ENCODE measurements around the gene ZMYM2. TPM values are rescaled to one million over a fixed set of nuclear protein-coding genes. Genes with fewer than 3 reads are reported as not detected.

The ZMYM2 gene
- total RNA-seq: 48.2 TPM
- long read RNA-seq, full-length matches to known transcripts: 1 of 19 reads
- long read RNA-seq, partial matches to known transcripts: 8 of 19 reads
- long read RNA-seq, other reads (novel, unspliced or antisense): 10 of 19 reads

GRCh38 chr13:19958155-19959111, at the start of gene ZMYM2:
Gene ZMYM2 (plus strand): TSS chr13:19958727. CDS start chr13:19993073, 34,346 bp downstream.
- intact Hi-C loops (cut with micrococcal nuclease): no loop called here
- DNase-seq: peak; percentile 99
- no peaks in the 10 kb centered on the region for H3K9me3 ChIP-seq (replicated peaks)

DNA sequence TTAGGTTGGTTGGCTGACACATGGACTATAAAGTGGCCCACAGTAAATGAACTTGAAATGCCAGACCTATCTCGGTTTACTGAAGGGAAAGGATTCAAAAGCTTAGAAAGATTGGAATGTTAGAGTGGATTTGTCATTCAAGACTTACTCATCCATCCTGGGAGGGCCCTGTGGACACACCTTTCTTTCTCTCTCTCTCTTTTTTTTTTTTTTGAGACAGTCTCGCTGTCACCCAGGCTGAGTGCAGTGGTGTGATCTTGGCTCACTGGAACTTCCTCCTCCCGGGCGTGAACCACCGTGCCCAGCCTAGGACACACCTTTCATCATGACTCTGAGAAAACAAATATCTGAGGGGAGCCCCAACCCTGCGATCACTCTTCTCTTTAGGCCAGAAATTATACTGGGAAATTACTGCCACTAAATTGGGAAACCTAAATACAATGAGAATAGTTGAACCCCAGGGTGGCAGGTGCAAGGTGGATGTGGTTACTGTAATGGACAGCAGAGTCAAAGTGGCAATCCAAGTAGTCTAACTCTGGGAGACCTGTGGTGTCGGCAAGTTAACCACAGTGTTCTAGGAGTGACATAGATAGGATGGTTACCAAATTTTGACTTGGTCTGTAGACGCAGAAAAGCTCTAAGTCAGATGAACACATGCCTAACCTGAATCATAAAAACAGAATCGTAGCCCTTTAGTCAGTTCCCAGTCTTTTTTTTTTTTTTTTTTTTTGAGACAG, 48.0 kb upstream of the ZMYM2 start:
- Histone ChIP-seq H3K4me1 (no peaks in the 10 kb centered on the region), H3K9me3 (replicated peaks) (no peaks in the 10 kb centered on the region), H3K36me3 (no peaks in the 10 kb centered on the region), H3K4me3 (no peak overlapping the region), H3K27me3 (ENCODE audit: low read depth) (no peaks in the 10 kb centered on the region), H3K27ac (replicated peaks) (no peak overlapping the region)
- intact Hi-C loops (cut with micrococcal nuclease): no loop called here
- TF ChIP-seq CTCF (IDR thresholded peaks at IDR 0.05; ENCODE audit: borderline replicate concordance): no peak
- DNase-seq: no peak

More at GRCh38 chr13:19958155-19959111, at the start of gene ZMYM2:
- H3K36me3 ChIP-seq: no peaks in the 10 kb centered on the region
- TF ChIP-seq CTCF (IDR thresholded peaks at IDR 0.05; ENCODE audit: borderline replicate concordance): no peak
- H3K4me1 ChIP-seq: peaks cover 55% of the 10 kb centered on the region
- peak within 1 kb of the TSS; percentile 80 for H3K4me3 ChIP-seq
- H3K27ac ChIP-seq (replicated peaks): peak within 1 kb of the TSS; percentile 98
- no peaks in the 10 kb centered on the region for H3K27me3 ChIP-seq (ENCODE audit: low read depth)

DNA sequence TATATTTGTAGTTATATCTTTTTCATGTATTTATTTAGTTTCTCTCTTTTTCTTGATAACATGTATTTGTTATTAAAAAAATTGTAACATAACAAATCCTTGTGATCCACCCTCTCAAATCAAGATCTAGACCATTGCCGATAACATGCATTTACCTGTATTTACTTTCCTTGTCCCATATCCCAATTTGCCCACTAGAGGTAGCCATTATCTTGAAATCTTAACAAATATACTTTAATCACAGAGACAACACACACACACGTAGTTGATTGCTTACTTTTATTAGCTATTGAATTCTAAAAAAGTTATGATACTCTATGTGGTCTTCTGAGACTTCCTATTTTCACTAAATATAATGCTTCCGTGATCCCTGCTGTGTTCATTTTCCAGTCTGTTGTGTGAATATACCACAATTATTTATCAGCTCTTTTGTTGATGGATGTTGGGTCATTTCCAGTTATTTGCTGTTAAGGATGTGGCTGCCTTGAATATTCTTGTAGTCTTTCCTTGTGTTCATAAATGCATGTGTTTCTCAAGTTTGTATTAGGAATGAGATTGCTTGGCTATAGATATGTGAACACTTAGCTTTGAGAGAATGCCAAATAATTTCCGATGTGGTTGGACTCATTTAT, 31.3 kb upstream of the ZMYM2 start:
- no peaks in the 10 kb centered on the region for H3K9me3 ChIP-seq (replicated peaks)
- H3K4me1 ChIP-seq: no peaks in the 10 kb centered on the region
- DNase-seq: no peak
- no peak overlapping the region for H3K27ac ChIP-seq (replicated peaks)
- peak; percentile 54 for TF ChIP-seq CTCF (IDR thresholded peaks at IDR 0.05; ENCODE audit: borderline replicate concordance)
- no peak overlapping the region for H3K4me3 ChIP-seq
- intact Hi-C loops (cut with micrococcal nuclease): no loop called here
- H3K27me3 ChIP-seq (ENCODE audit: low read depth): peaks cover 4% of the 10 kb centered on the region
- H3K36me3 ChIP-seq: no peaks in the 10 kb centered on the region

DNA sequence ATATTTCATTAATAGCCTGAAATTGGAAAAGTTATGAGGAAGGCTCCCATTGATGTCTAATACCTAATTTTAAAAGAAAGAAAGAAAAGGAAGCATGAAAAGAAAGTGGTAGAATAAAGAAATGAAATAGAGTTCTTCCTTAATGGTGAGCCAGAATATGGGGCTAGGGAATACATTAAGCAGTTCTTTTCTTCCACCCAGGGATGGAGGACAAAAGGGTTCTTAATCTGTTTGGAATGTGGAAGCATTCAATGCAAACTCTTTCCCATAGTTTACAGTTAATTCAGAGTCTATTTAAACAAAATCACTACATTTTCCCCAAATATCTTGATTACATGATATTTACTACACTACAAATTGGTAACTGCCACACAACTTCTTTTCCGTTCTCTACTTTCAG, 18.4 kb upstream of the ZMYM2 start:
- H3K9me3 ChIP-seq (replicated peaks): no peaks in the 10 kb centered on the region
- peaks cover 27% of the 10 kb centered on the region for H3K27me3 ChIP-seq (ENCODE audit: low read depth)
- no peak overlapping the region for H3K4me3 ChIP-seq
- TF ChIP-seq CTCF (IDR thresholded peaks at IDR 0.05; ENCODE audit: borderline replicate concordance): no peak
- DNase-seq: no peak
- H3K36me3 ChIP-seq: no peaks in the 10 kb centered on the region
- intact Hi-C loops (cut with micrococcal nuclease): no loop called here
- no peak overlapping the region for H3K27ac ChIP-seq (replicated peaks)
- H3K4me1 ChIP-seq: no peaks in the 10 kb centered on the region

DNA sequence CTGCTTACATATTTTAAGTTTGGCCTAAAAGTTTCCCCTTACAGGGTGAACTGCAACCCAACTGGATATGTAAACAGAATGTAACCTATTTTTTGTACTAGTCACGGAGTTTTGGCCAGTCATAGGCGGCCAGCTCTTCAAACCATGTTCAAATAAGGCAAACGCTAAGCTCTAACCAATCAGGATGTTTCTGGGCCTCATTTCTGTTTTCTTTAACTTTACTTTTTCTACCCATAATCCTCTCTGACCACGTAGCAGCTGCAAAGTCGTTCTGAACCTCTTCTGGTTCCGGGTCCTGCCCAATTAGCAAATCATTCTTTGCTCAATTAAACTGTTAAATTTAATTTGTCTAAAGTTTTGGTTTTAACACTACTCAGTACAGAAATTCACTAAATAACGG, 8.2 kb upstream of the ZMYM2 start:
- Histone ChIP-seq H3K36me3 (no peaks in the 10 kb centered on the region), H3K27ac (replicated peaks) (no peak overlapping the region), H3K9me3 (replicated peaks) (no peaks in the 10 kb centered on the region), H3K4me1 (no peaks in the 10 kb centered on the region), H3K27me3 (ENCODE audit: low read depth) (no peaks in the 10 kb centered on the region), H3K4me3 (no peak overlapping the region)
- intact Hi-C loops (cut with micrococcal nuclease): no loop called here
- DNase-seq: no peak
- TF ChIP-seq CTCF (IDR thresholded peaks at IDR 0.05; ENCODE audit: borderline replicate concordance): no peak
